Progenitor cell of endocrine pancreas (in vitro differentiated cells): ENCODE results near the gene CCDC38. TPM values are rescaled to one million over a fixed set of nuclear protein-coding genes. Genes with fewer than 3 reads are reported as not detected.

Source experiments
- DNase-seq: peaks from one replicate; pipeline ENCODE4 v3.0.0; 2021; ENCODE audit warnings: low spot score; ENCODE audit not compliant: unreplicated experiment
- H3K27ac Mint-ChIP-seq: 2 replicates; pipeline ENCODE4 v1.8.0; 2021; ENCODE audit warnings: mild to moderate bottlenecking, moderate library complexity, mixed read lengths
- H3K27me3 Mint-ChIP-seq: 2 replicates; pipeline ENCODE4 v1.8.0; 2021; ENCODE audit warnings: mixed read lengths
- H3K36me3 Mint-ChIP-seq: 2 replicates; pipeline ENCODE4 v1.8.0; 2022; ENCODE audit warnings: mixed read lengths; ENCODE audit not compliant: insufficient read depth
- H3K4me1 Mint-ChIP-seq: 2 replicates; pipeline ENCODE4 v1.8.0; 2021; ENCODE audit warnings: low read depth, mixed read lengths
- H3K4me3 Mint-ChIP-seq: 2 replicates; pipeline ENCODE4 v1.8.0; 2021; ENCODE audit warnings: low read depth, mild to moderate bottlenecking, moderate library complexity, mixed read lengths
- H3K9me3 Mint-ChIP-seq: 2 replicates; pipeline ENCODE4 v1.8.0; 2021; ENCODE audit warnings: low read depth, mixed read lengths
- CTCF ChIP-seq: fragments of 200-600 bp; sonication (generic); IDR thresholded peaks from one replicate; pipeline ENCODE4 v1.5.0; 2021; ENCODE audit warnings: antibody characterized with exemption, mild to moderate bottlenecking; ENCODE audit not compliant: unreplicated experiment
- total RNA-seq: library from RNA; stranded (reverse); gene quantifications from 2 replicates; pipeline ENCODE4 v1.2.1, GENCODE V29; 2021

Gene CCDC38
- total RNA-seq, 1 donor from 2014 or later, result not detected

- no peaks in the 10 kb centered on the region for H3K27me3 Mint-ChIP-seq
- H3K9me3 Mint-ChIP-seq, result no peaks in the 10 kb centered on the region
- H3K4me3 Mint-ChIP-seq, result no peak overlapping the region
- H3K4me1 Mint-ChIP-seq, result no peaks in the 10 kb centered on the region
- DNase-seq, result no peak
- no peak for TF ChIP-seq CTCF
- H3K36me3 Mint-ChIP-seq, result no peaks in the 10 kb centered on the region
- H3K27ac Mint-ChIP-seq, result no peak overlapping the region
Observed at GRCh38 chr12:95887311-95887710, 55.1 kb downstream of the CCDC38 start.

GRCh38 chr12:95884998-95885397 lies 57.4 kb downstream of the CCDC38 start:
- H3K4me3 Mint-ChIP-seq, result no peak overlapping the region
- no peaks in the 10 kb centered on the region for H3K4me1 Mint-ChIP-seq
- no peak overlapping the region for H3K27ac Mint-ChIP-seq
- H3K9me3 Mint-ChIP-seq, result no peaks in the 10 kb centered on the region
- no peak for TF ChIP-seq CTCF
- H3K27me3 Mint-ChIP-seq, result no peaks in the 10 kb centered on the region
- no peaks in the 10 kb centered on the region for H3K36me3 Mint-ChIP-seq
- no peak for DNase-seq

DNA sequence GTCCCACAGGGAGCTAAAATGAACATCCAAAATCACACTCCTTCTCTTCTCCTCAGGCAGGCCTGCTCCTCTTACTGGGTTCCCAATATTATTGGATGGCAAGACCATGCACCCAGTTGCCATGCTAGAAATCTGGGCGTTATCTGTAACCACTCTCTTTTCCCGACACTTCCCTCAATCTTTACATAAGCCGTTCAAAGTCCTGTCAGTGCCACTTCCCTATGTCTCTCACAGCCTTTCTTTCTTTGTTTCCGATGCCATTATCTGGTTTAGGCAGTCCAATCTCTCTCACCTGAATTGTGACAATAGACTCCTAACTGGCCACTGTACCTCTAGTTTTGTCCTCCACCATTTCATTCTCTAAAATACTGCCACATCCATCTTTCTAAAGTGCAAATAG lies 59.5 kb downstream of the CCDC38 start:
- no peak overlapping the region for H3K27ac Mint-ChIP-seq
- DNase-seq, result no peak
- H3K36me3 Mint-ChIP-seq, result no peaks in the 10 kb centered on the region
- no peaks in the 10 kb centered on the region for H3K9me3 Mint-ChIP-seq
- no peaks in the 10 kb centered on the region for H3K27me3 Mint-ChIP-seq
- no peaks in the 10 kb centered on the region for H3K4me1 Mint-ChIP-seq
- no peak for TF ChIP-seq CTCF
- no peak overlapping the region for H3K4me3 Mint-ChIP-seq

DNA sequence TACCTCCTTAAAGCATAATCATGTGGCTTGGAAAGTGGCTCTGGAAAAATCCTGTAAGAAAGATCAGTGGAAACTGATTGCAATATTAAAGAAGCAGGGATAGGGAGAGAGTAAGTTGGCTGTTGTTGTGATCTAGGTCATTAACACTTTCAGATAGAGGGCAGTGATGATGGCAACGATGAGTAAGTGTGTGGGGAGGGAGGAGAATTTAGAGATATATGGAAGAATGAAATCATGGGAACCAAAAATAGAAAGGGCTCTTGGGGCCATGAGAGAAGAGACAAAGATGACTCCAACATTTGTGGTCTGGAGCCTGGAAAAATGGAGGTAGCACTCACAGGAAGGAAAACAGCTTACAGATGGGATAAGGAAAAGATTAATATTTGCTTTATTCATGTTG lies 60.3 kb downstream of the CCDC38 start:
- no peaks in the 10 kb centered on the region for H3K27me3 Mint-ChIP-seq
- H3K4me3 Mint-ChIP-seq, result no peak overlapping the region
- H3K9me3 Mint-ChIP-seq, result no peaks in the 10 kb centered on the region
- H3K27ac Mint-ChIP-seq, result no peak overlapping the region
- TF ChIP-seq CTCF, result no peak
- no peak for DNase-seq
- H3K36me3 Mint-ChIP-seq, result no peaks in the 10 kb centered on the region
- no peaks in the 10 kb centered on the region for H3K4me1 Mint-ChIP-seq

DNA sequence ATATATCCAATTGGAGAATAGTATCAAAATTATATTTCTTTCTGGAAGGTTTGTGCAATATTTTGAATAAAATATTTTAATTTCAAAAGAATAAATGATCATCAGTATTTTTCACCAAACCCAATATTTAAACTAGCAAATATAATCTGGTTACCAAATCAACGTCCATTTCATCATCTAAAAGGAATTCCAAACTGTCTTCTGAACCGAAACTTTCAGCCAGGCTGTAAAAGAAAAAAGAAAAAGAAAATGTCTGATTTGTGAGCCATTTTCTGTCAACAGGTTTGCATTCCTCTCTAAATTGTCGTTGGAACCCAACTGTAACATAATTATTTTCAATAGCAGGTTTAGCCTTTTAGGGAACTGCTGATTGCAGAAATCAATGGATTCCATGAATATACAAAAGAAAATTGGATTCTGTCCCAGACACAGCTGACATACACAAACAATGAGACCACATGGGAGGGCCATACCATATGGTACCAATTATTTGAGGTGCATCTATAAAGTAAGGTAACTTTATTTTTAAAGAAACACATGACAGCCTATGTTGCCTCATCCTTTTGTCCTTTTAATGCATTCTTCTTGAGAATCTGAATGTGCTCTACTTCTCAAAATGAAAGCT lies 61.0 kb downstream of the CCDC38 start:
- no peak overlapping the region for H3K4me3 Mint-ChIP-seq
- H3K4me1 Mint-ChIP-seq, result no peaks in the 10 kb centered on the region
- no peaks in the 10 kb centered on the region for H3K36me3 Mint-ChIP-seq
- DNase-seq, result no peak
- H3K27me3 Mint-ChIP-seq, result no peaks in the 10 kb centered on the region
- no peak overlapping the region for H3K27ac Mint-ChIP-seq
- no peaks in the 10 kb centered on the region for H3K9me3 Mint-ChIP-seq
- no peak for TF ChIP-seq CTCF
